Bronchial epithelial cell (primary cell): ENCODE measurements around the gene CC2D1A. TPM values are rescaled to one million over a fixed set of nuclear protein-coding genes. Genes with fewer than 3 reads are reported as not detected.
A peak's percentile ranks its signal among the peaks of the same experiment; 100 is the strongest.

Experiments used
- DNase-seq: peaks from one replicate; pipeline ENCODE4 v3.0.0-alpha.2; 2010; ENCODE audit warnings: low read depth
- FAIRE-seq: peaks from 2 replicates; lab custom pipeline; 2011; peaks lifted over from hg19 to GRCh38; lab: Jason Lieb, UNC
- H3K27me3 ChIP-seq: 2 replicates; pipeline ENCODE4 v1.5.1; 2011; ENCODE audit warnings: low read length; ENCODE audit not compliant: control insufficient read depth, insufficient read depth
- H3K36me3 ChIP-seq: 2 replicates; pipeline ENCODE4 v1.5.1; 2011; ENCODE audit warnings: low read length; ENCODE audit not compliant: control insufficient read depth, insufficient read depth
- H3K4me3 ChIP-seq: 2 replicates; pipeline ENCODE4 v1.5.1; 2011; ENCODE audit warnings: mild to moderate bottlenecking, low read depth, low read length, control low read depth
- total RNA-seq: library from RNA; depleted of rRNA; stranded (reverse); fragments of >200 nt; gene quantifications from 2 replicates; pipeline ENCODE4 v1.2.1, GENCODE V29; 2014
- TF ChIP-seq, protein P1 (sequence below): IDR thresholded peaks from 2 replicates; pipeline ENCODE4 v1.5.1; 2011; ENCODE audit warnings: mild to moderate bottlenecking, moderate library complexity, low read length, control low read depth, inconsistent platforms; ENCODE audit not compliant: insufficient read depth, severe bottlenecking

The CC2D1A gene
- total RNA-seq, 1 donor from 2014 or later, result 6.8 TPM

DNA sequence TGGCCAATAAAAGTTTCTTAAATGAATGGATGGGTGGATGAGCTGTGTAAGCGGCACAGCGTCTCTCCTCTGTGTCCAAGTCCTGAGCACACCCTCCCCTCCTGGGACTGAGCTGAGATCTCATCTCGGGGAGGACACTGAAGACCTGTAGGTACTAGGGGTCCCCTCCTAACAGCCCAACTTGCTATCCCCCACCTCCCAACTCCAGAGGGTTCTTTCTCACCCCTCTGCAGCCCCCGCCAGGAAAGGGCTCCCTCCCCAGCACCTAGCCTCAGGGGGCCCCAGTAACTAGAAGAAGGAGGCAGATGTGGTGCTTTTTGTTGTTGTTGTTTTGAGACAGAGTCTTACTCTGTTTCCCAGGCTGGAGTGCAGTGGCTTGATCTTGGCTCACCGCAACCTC is 30.2 kb upstream of the CC2D1A start:
- FAIRE-seq (no peak), DNase-seq (no peak)
- TF ChIP-seq, protein P1, sequence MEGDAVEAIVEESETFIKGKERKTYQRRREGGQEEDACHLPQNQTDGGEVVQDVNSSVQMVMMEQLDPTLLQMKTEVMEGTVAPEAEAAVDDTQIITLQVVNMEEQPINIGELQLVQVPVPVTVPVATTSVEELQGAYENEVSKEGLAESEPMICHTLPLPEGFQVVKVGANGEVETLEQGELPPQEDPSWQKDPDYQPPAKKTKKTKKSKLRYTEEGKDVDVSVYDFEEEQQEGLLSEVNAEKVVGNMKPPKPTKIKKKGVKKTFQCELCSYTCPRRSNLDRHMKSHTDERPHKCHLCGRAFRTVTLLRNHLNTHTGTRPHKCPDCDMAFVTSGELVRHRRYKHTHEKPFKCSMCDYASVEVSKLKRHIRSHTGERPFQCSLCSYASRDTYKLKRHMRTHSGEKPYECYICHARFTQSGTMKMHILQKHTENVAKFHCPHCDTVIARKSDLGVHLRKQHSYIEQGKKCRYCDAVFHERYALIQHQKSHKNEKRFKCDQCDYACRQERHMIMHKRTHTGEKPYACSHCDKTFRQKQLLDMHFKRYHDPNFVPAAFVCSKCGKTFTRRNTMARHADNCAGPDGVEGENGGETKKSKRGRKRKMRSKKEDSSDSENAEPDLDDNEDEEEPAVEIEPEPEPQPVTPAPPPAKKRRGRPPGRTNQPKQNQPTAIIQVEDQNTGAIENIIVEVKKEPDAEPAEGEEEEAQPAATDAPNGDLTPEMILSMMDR, result no peak
- no peaks in the 10 kb centered on the region for H3K36me3 ChIP-seq
- no peak overlapping the region for H3K4me3 ChIP-seq
- H3K27me3 ChIP-seq, result peaks cover 2% of the 10 kb centered on the region

- H3K4me3 ChIP-seq, result no peak within 1 kb of the TSS
- H3K27me3 ChIP-seq, result peaks cover 2% of the 10 kb centered on the region
- DNase-seq, result no peak
- FAIRE-seq, result no peak
- H3K36me3 ChIP-seq, result no peaks in the 10 kb centered on the region
- TF ChIP-seq, protein P1, result no peak
These were observed 29.2 kb upstream of the CC2D1A start, which contains the start of gene NANOS3 for GRCh38 chr19:13876834-13877233. TSS of gene NANOS3 (plus strand) at chr19:13877134. CDS start at chr19:13877249, 115 bp downstream.

- FAIRE-seq (no peak), DNase-seq (no peak)
- Histone ChIP-seq H3K4me3 (no peak overlapping the region), H3K36me3 (no peaks in the 10 kb centered on the region), H3K27me3 (peaks cover under 1% of the 10 kb centered on the region)
- TF ChIP-seq, protein P1, result no peak
These were observed 28.7 kb upstream of the CC2D1A start for GRCh38 chr19:13877303-13877702.

GRCh38 chr19:13880059-13881043 is 25.6 kb upstream of the CC2D1A start:
- Histone ChIP-seq H3K27me3 (no peaks in the 10 kb centered on the region), H3K4me3 (peak overlapping the region; percentile 2), H3K36me3 (no peaks in the 10 kb centered on the region)
- DNase-seq, result peak; percentile 92
- FAIRE-seq, result peak; percentile 82
- TF ChIP-seq, protein P1, result peak; percentile 99

GRCh38 chr19:13881251-13881691 is 24.7 kb upstream of the CC2D1A start:
- H3K4me3 ChIP-seq, result no peak overlapping the region
- DNase-seq (no peak), FAIRE-seq (no peak)
- no peaks in the 10 kb centered on the region for H3K27me3 ChIP-seq
- TF ChIP-seq, protein P1, result no peak
- H3K36me3 ChIP-seq, result no peaks in the 10 kb centered on the region
